Mucosa of descending colon (tissue), 3 donors: ENCODE measurements around the gene NKAIN2. TPM values are rescaled to one million over a fixed set of nuclear protein-coding genes. Genes with fewer than 3 reads are reported as not detected.

ENCODE experiments used
- ATAC-seq: fragments of 200-7000 bp; cut with Tn5 transposase; one replicate; pipeline ENCODE4 v1.9.1; 2020; ENCODE audit warnings: mild to moderate bottlenecking, moderate library complexity
- DNase-seq, 3 donors: peaks; one replicate each; pipeline ENCODE4 v3.0.0-alpha.2; 2020
- H3K36me3 ChIP-seq: fragments of 200-600 bp; one replicate; pipeline ENCODE4 v1.8.0; 2021; ENCODE audit warnings: low read depth, mild to moderate bottlenecking
- H3K4me1 ChIP-seq: fragments of 200-600 bp; one replicate; pipeline ENCODE4 v1.8.0; 2021; ENCODE audit warnings: low read depth, mild to moderate bottlenecking
- H3K4me3 ChIP-seq: fragments of 200-600 bp; one replicate; pipeline ENCODE4 v1.8.0; 2021; ENCODE audit warnings: mild to moderate bottlenecking
- H3K9me3 ChIP-seq: fragments of 200-600 bp; one replicate; pipeline ENCODE4 v1.8.0; 2021; ENCODE audit warnings: mild to moderate bottlenecking
- intact Hi-C, 2 donors: fragments of 100-400 bp; cut with DNase I in 1 of 2; cut with micrococcal nuclease in 1 of 2; formaldehyde crosslinking; loops; one replicate each; pipeline versions ENCODE4 v1.11.0 to v1.11.1; 2022; cut with DNase I, micrococcal nuclease
- total RNA-seq, 3 donors: library from RNA; stranded (reverse); fragmentation: NEBNext Ultra II Directional in 2 of 3; extraction: Animal tissue kit (Norgen Biotek cat#: 25700) in 2 of 3; gene quantifications; one replicate each; pipeline versions ENCODE4 v1.2.1 to v1.2.4, GENCODE V29; 2021 to 2023
- TF ChIP-seq, protein P1 (sequence below): fragments of 200-600 bp; IDR thresholded peaks from one replicate; pipeline ENCODE4 v1.8.0; 2022; ENCODE audit warnings: antibody characterized with exemption, mild to moderate bottlenecking
- donor health status: DM: no; HTN: no; CAD: no; lungs with moderate emphysema.
- donor health status: DM: no; HTN: no; CAD: no.
- donor health status: DM: no; HTN: yes; CAD: no.

NKAIN2 gene
- total RNA-seq, 3 donors from 2014 or later = 0.34 to 4.7 (median 0.69) TPM

DNA sequence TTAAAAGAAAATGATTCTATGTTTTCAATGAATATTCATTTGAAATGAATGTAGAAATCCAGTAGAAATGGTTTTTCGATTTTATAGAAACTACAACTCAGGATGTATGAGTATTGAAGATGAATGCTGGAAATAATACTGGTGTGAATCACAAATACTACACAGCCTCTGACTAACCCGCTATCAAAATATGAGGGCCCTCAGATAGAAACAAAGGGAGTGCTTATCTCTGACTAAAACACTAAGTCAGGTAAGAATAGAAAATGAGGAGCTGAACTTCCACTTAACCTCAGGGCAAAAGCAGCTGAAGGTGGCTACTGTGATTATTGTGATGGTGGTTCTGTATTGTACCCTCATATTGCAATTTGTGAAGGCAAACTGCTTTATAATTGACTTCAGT, 937.7 kb downstream of the NKAIN2 start:
- intact Hi-C loops = no loop called here
- H3K4me3 ChIP-seq = no peak overlapping the region
- TF ChIP-seq, protein P1, sequence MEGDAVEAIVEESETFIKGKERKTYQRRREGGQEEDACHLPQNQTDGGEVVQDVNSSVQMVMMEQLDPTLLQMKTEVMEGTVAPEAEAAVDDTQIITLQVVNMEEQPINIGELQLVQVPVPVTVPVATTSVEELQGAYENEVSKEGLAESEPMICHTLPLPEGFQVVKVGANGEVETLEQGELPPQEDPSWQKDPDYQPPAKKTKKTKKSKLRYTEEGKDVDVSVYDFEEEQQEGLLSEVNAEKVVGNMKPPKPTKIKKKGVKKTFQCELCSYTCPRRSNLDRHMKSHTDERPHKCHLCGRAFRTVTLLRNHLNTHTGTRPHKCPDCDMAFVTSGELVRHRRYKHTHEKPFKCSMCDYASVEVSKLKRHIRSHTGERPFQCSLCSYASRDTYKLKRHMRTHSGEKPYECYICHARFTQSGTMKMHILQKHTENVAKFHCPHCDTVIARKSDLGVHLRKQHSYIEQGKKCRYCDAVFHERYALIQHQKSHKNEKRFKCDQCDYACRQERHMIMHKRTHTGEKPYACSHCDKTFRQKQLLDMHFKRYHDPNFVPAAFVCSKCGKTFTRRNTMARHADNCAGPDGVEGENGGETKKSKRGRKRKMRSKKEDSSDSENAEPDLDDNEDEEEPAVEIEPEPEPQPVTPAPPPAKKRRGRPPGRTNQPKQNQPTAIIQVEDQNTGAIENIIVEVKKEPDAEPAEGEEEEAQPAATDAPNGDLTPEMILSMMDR = no peak
- ATAC-seq = no peak
- no peaks in the 10 kb centered on the region for H3K9me3 ChIP-seq
- no peaks in the 10 kb centered on the region for H3K36me3 ChIP-seq
- no peak for DNase-seq
- no peaks in the 10 kb centered on the region for H3K4me1 ChIP-seq

- no peak for ATAC-seq
- H3K4me3 ChIP-seq = no peak overlapping the region
- DNase-seq = no peak
- no peaks in the 10 kb centered on the region for H3K36me3 ChIP-seq
- TF ChIP-seq, protein P1 = no peak
- no peaks in the 10 kb centered on the region for H3K9me3 ChIP-seq
- intact Hi-C loops = no loop called here
- H3K4me1 ChIP-seq = no peaks in the 10 kb centered on the region
Observed at GRCh38 chr6:124742971-124743370, 939.3 kb downstream of the NKAIN2 start.

DNA sequence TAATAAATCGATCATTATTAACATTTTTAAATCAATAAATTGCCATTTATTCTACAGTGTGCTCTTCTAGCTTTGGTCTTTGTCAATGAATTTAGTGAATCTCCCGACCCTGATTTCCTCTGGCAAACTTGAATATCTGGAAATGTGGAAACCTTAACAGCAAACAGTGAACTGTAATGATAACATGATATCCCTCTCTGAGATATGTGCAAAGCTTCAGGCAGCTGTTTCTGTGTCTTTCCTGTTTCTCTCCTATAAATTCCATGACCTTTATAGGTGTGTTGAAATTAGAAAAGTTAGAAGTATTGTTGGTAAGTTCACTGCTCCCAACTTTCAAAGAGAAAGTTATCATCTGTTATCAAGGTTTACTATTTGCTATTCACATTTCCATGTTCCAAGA, 939.8 kb downstream of the NKAIN2 start:
- Histone ChIP-seq H3K4me1 (no peaks in the 10 kb centered on the region), H3K4me3 (no peak overlapping the region), H3K36me3 (no peaks in the 10 kb centered on the region), H3K9me3 (no peaks in the 10 kb centered on the region)
- DNase-seq (no peak), ATAC-seq (no peak)
- TF ChIP-seq, protein P1 = no peak
- intact Hi-C loops = no loop called here

GRCh38 chr6:124747349-124747748, 943.7 kb downstream of the NKAIN2 start:
- TF ChIP-seq, protein P1 = no peak
- ATAC-seq = no peak
- H3K36me3 ChIP-seq = no peaks in the 10 kb centered on the region
- no peaks in the 10 kb centered on the region for H3K4me1 ChIP-seq
- no peak overlapping the region for H3K4me3 ChIP-seq
- H3K9me3 ChIP-seq = no peaks in the 10 kb centered on the region
- no peak for DNase-seq
- intact Hi-C loops = no loop called here

DNA sequence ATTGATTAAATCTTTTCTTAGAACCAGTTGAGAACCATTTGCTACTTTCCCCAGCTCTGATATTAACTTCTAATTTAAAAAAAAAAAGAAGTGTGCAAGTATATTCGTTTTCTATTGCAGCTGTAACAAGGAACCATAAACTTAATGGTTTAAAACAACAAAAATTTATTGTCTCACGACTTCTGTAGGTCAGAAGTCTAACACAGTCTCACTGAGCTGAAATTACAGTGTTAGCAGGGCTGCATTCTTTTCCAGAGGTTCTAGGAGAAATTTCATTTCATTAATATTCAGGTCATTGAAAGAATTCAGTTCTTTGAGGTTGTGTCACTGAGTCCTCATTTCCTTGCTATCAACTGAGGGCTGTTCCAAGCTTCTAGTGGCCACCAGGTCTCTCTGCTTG, 945.1 kb downstream of the NKAIN2 start:
- intact Hi-C loops = no loop called here
- ATAC-seq = no peak
- TF ChIP-seq, protein P1 = no peak
- DNase-seq = no peak
- Histone ChIP-seq H3K4me1 (no peaks in the 10 kb centered on the region), H3K4me3 (no peak overlapping the region), H3K36me3 (no peaks in the 10 kb centered on the region), H3K9me3 (no peaks in the 10 kb centered on the region)

DNA sequence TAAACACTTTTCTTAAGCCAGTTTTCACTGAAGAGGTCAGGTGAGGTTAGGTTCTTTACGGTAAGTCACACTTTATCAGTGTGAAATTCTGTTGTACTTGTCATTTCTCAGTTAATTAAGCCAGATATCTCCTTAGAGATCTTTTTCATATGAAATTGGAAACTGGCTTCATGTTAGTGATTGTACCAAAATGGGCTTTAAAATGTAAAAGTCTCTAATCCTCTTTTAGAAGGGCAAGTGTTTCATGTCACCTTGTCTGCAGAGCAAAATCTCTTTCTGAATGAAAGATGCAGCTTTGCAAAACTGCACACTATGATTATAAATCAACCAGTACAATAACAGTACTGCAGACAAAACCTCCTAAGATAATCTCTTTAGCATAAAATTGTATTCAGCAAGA, 949.3 kb downstream of the NKAIN2 start:
- no peaks in the 10 kb centered on the region for H3K36me3 ChIP-seq
- H3K4me1 ChIP-seq = no peaks in the 10 kb centered on the region
- ATAC-seq (no peak), DNase-seq (no peak)
- H3K4me3 ChIP-seq = no peak overlapping the region
- H3K9me3 ChIP-seq = no peaks in the 10 kb centered on the region
- intact Hi-C loops = no loop called here
- TF ChIP-seq, protein P1 = no peak
